Measurements from ENCODE around the gene RCC2.
"Not testable (repeated sequence)": the region's sequence is repeated elsewhere in the genome, so short reads cannot be mapped to it uniquely, and the experiment has no call there.

Gene RCC2

DNA sequence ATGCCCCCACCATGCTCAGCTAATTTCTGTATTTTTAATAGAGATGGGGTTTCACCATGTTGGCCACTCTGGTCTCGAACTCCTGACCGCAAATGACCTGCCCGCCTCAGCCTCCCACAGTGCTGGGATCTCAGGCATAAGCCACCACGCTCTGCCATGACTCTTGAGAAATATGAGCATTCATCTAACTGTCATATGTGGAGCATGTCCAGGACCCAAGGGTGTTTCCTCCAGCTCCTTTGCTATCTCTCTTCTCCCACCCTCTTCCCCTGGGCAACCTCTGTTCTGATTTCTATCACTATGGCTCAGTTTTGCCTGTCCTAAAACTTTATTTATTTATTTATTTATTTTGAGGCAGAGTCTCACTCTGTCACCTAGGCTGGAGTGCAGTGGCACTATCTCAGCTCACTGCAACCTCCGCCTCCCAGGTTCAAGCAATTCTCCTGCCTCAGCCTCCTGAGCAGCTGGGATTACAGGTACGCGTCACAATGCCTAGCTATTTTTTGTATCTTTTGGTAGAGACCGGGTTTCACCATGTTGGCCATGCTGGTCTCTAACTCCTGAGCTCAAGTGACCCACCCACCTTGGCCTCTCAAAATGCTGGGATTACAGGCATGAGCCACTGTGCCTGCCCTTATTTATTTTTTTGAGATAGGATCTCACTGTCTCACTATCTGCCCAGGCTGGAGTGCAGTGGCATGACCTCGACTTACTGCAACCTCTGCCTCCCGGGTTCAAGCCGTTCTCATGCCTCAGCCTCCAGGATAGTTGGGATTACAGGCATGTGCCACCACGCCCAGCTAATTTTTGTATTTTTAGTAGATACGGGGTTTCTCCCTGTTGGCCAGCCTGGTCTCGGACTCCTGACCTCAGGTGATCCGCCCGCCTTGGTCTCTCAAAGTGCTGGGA is 29.1 kb upstream of the RCC2 start:
- not testable (repeated sequence) for H3K27me3 ChIP-seq (ENCODE audit: control insufficient read depth, insufficient read depth, low read length); H3K4me1 ChIP-seq (ENCODE audit: control insufficient read depth, insufficient read depth, low read length); DNase-seq (ENCODE audit: low read depth, low spot score); H3K27ac ChIP-seq (ENCODE audit: low read length); H3K36me3 ChIP-seq (ENCODE audit: control insufficient read depth, insufficient read depth, low read length); H3K4me3 ChIP-seq (ENCODE audit: low read length); H3K9me3 ChIP-seq (ENCODE audit: control insufficient read depth, insufficient read depth, low read length)
- WGBS (ENCODE audit: insufficient coverage, insufficient read length) = no CpG with 5 or more reads among the region's 16 CpGs

DNA sequence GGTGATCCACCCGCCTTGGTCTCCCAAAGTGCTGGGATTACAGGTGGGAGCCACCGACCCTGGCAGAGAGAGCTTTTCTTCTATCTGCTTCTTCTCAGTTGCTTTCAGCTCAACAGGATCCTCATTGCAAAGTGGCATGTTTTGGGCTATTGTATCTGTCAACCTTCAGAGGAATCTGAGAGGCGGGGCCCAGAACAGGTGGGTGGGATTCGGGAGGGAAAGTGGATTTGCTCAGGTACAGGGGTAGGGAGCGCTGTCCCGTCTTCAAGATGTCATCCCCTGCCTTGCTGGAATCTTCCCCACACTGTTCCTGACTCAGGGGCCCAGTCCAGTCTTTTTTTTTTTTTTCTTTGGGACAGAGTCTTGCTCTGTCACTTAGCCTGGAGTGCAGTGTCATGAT is 26.9 kb upstream of the RCC2 start:
- no peaks in the 10 kb centered on the region for H3K9me3 ChIP-seq (ENCODE audit: control insufficient read depth, insufficient read depth, low read length)
- no peak overlapping the region for H3K4me3 ChIP-seq (ENCODE audit: low read length)
- H3K27ac ChIP-seq (ENCODE audit: low read length) = no peak overlapping the region
- no CpG with 5 or more reads among the region's 6 CpGs for WGBS (ENCODE audit: insufficient coverage, insufficient read length)
- no peaks in the 10 kb centered on the region for H3K27me3 ChIP-seq (ENCODE audit: control insufficient read depth, insufficient read depth, low read length)
- H3K36me3 ChIP-seq (ENCODE audit: control insufficient read depth, insufficient read depth, low read length) = no peaks in the 10 kb centered on the region
- DNase-seq (ENCODE audit: low read depth, low spot score) = no peak
- peaks cover 7% of the 10 kb centered on the region for H3K4me1 ChIP-seq (ENCODE audit: control insufficient read depth, insufficient read depth, low read length)

DNA sequence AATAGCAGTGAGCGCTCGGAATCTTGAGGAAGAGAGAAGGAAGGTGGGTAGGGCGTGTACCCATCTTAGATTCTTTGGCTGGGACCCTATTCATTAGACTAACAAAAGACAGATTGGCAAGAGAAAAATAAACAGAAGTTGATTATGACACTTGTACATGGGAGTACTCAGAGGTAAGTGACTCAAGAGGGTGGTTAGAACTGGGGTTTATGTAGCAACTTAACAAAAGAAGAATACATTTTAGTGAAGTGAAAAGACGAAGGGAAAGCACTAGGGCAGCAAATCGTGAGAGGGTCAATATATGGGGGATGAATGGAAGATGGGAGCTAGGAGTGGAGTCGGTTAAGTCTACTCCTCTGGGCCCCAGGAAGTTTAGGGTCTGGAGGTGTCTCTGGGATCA is 25.8 kb upstream of the RCC2 start:
- Histone ChIP-seq H3K27ac (ENCODE audit: low read length) (no peak overlapping the region), H3K4me3 (ENCODE audit: low read length) (no peak overlapping the region), H3K36me3 (ENCODE audit: control insufficient read depth, insufficient read depth, low read length) (no peaks in the 10 kb centered on the region), H3K4me1 (ENCODE audit: control insufficient read depth, insufficient read depth, low read length) (peaks cover 7% of the 10 kb centered on the region), H3K9me3 (ENCODE audit: control insufficient read depth, insufficient read depth, low read length) (no peaks in the 10 kb centered on the region), H3K27me3 (ENCODE audit: control insufficient read depth, insufficient read depth, low read length) (no peaks in the 10 kb centered on the region)
- no peak for DNase-seq (ENCODE audit: low read depth, low spot score)
- no CpG with 5 or more reads among the region's 6 CpGs for WGBS (ENCODE audit: insufficient coverage, insufficient read length)

- no peak for DNase-seq (ENCODE audit: low read depth, low spot score)
- no peaks in the 10 kb centered on the region for H3K9me3 ChIP-seq (ENCODE audit: control insufficient read depth, insufficient read depth, low read length)
- H3K27ac ChIP-seq (ENCODE audit: low read length) = no peak overlapping the region
- H3K4me3 ChIP-seq (ENCODE audit: low read length) = no peak overlapping the region
- no peaks in the 10 kb centered on the region for H3K36me3 ChIP-seq (ENCODE audit: control insufficient read depth, insufficient read depth, low read length)
- H3K27me3 ChIP-seq (ENCODE audit: control insufficient read depth, insufficient read depth, low read length) = no peaks in the 10 kb centered on the region
- H3K4me1 ChIP-seq (ENCODE audit: control insufficient read depth, insufficient read depth, low read length) = peaks cover 5% of the 10 kb centered on the region
These were observed 24.5 kb upstream of the RCC2 start for GRCh38 chr1:17463991-17464390.

- H3K27me3 ChIP-seq (ENCODE audit: control insufficient read depth, insufficient read depth, low read length) = no peaks in the 10 kb centered on the region
- no peak for DNase-seq (ENCODE audit: low read depth, low spot score)
- H3K4me3 ChIP-seq (ENCODE audit: low read length) = no peak overlapping the region
- H3K9me3 ChIP-seq (ENCODE audit: control insufficient read depth, insufficient read depth, low read length) = no peaks in the 10 kb centered on the region
- H3K27ac ChIP-seq (ENCODE audit: low read length) = no peak overlapping the region
- no peaks in the 10 kb centered on the region for H3K36me3 ChIP-seq (ENCODE audit: control insufficient read depth, insufficient read depth, low read length)
- H3K4me1 ChIP-seq (ENCODE audit: control insufficient read depth, insufficient read depth, low read length) = no peaks in the 10 kb centered on the region
- no CpG with 5 or more reads among the region's 5 CpGs for WGBS (ENCODE audit: insufficient coverage, insufficient read length)
These were observed 23.2 kb upstream of the RCC2 start for GRCh38 chr1:17462669-17463068.

DNA sequence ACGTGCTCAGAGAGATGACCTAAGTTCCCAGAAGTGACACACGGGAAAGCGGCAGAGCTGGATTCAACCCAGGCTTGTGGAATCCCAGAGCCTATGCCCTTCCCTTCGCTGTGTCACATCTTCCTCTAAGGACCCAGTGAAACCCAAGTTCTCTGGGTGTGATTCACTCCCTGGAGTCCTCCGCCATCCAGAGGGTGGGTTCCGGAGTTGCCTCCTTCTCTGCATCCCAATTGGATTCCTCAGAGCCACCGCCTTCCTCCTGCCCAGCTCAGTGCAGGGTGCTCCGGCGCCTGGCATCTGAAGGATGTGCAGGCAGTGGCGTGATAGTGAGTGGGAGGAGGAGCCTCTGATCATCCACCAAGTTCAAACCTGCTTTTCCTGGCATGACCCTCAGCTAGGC is 20.7 kb upstream of the RCC2 start:
- no peak overlapping the region for H3K4me3 ChIP-seq (ENCODE audit: low read length)
- no peak for DNase-seq (ENCODE audit: low read depth, low spot score)
- no peaks in the 10 kb centered on the region for H3K36me3 ChIP-seq (ENCODE audit: control insufficient read depth, insufficient read depth, low read length)
- no peak overlapping the region for H3K27ac ChIP-seq (ENCODE audit: low read length)
- H3K9me3 ChIP-seq (ENCODE audit: control insufficient read depth, insufficient read depth, low read length) = no peaks in the 10 kb centered on the region
- no peaks in the 10 kb centered on the region for H3K4me1 ChIP-seq (ENCODE audit: control insufficient read depth, insufficient read depth, low read length)
- H3K27me3 ChIP-seq (ENCODE audit: control insufficient read depth, insufficient read depth, low read length) = no peaks in the 10 kb centered on the region
- WGBS (ENCODE audit: insufficient coverage, insufficient read length) = no CpG with 5 or more reads among the region's 10 CpGs

GRCh38 chr1:17458794-17459193 is 19.3 kb upstream of the RCC2 start:
- WGBS (ENCODE audit: insufficient coverage, insufficient read length) = no CpG with 5 or more reads among the region's 1 CpG
- H3K27ac ChIP-seq (ENCODE audit: low read length) = no peak overlapping the region
- H3K27me3 ChIP-seq (ENCODE audit: control insufficient read depth, insufficient read depth, low read length) = no peaks in the 10 kb centered on the region
- no peaks in the 10 kb centered on the region for H3K9me3 ChIP-seq (ENCODE audit: control insufficient read depth, insufficient read depth, low read length)
- no peaks in the 10 kb centered on the region for H3K36me3 ChIP-seq (ENCODE audit: control insufficient read depth, insufficient read depth, low read length)
- no peak for DNase-seq (ENCODE audit: low read depth, low spot score)
- no peaks in the 10 kb centered on the region for H3K4me1 ChIP-seq (ENCODE audit: control insufficient read depth, insufficient read depth, low read length)
- H3K4me3 ChIP-seq (ENCODE audit: low read length) = no peak overlapping the region

GRCh38 chr1:17452686-17453085 is 13.2 kb upstream of the RCC2 start:
- Histone ChIP-seq H3K4me3 (ENCODE audit: low read length) (no peak overlapping the region), H3K36me3 (ENCODE audit: control insufficient read depth, insufficient read depth, low read length) (no peaks in the 10 kb centered on the region), H3K27me3 (ENCODE audit: control insufficient read depth, insufficient read depth, low read length) (0 out of 2 replicates have a peak, but pooled peaks cover 1% of the 10 kb centered on the region), H3K4me1 (ENCODE audit: control insufficient read depth, insufficient read depth, low read length) (no peaks in the 10 kb centered on the region), H3K27ac (ENCODE audit: low read length) (no peak overlapping the region), H3K9me3 (ENCODE audit: control insufficient read depth, insufficient read depth, low read length) (no peaks in the 10 kb centered on the region)
- no peak for DNase-seq (ENCODE audit: low read depth, low spot score)
- no CpG with 5 or more reads among the region's 4 CpGs for WGBS (ENCODE audit: insufficient coverage, insufficient read length)

DNA sequence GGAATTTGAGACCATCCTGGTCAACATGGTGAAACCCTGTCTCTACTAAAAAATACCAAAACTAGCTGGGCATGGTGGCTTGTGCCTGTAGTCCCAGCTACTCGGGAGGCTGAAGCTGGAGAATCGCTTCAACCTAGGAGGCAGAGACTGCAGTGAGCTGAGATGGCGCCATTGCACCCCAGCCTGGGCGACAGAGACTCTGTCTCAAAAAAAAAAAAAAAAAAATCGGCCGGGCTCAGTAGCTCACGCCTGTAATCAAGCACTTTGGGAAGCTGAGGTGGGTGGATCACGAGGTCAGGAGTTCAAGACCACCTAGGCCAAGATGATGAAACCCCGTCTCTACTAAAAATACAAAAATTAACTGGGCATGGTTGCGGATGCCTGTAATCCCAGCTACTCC is 12.7 kb upstream of the RCC2 start:
- not testable (repeated sequence) for H3K27ac ChIP-seq (ENCODE audit: low read length); DNase-seq (ENCODE audit: low read depth, low spot score); H3K4me1 ChIP-seq (ENCODE audit: control insufficient read depth, insufficient read depth, low read length); H3K27me3 ChIP-seq (ENCODE audit: control insufficient read depth, insufficient read depth, low read length); H3K36me3 ChIP-seq (ENCODE audit: control insufficient read depth, insufficient read depth, low read length); H3K4me3 ChIP-seq (ENCODE audit: low read length); H3K9me3 ChIP-seq (ENCODE audit: control insufficient read depth, insufficient read depth, low read length)
- WGBS (ENCODE audit: insufficient coverage, insufficient read length) = no CpG with 5 or more reads among the region's 10 CpGs

DNA sequence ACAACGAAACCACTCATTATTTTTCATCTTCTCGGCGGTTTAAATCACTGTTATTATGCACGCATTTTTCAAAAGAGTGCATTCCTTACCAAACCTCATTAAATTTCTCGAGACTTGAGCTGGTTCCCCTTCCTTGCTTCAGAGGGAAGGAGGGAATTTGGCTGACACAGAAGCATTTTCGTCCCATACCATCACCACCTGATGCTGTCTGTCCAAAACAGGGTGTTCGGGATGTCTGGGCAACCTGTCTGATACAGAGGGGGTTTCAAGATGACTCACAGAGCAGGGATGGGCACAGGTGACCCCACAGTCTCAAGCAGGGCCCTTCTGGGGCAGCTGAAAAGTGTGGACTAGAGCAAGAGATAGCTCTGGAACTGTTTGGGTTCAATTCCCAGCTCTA is 12.3 kb upstream of the RCC2 start:
- no peaks in the 10 kb centered on the region for H3K4me1 ChIP-seq (ENCODE audit: control insufficient read depth, insufficient read depth, low read length)
- no CpG with 5 or more reads among the region's 7 CpGs for WGBS (ENCODE audit: insufficient coverage, insufficient read length)
- H3K9me3 ChIP-seq (ENCODE audit: control insufficient read depth, insufficient read depth, low read length) = no peaks in the 10 kb centered on the region
- H3K27me3 ChIP-seq (ENCODE audit: control insufficient read depth, insufficient read depth, low read length) = 0 out of 2 replicates have a peak, but pooled peaks cover 1% of the 10 kb centered on the region
- H3K4me3 ChIP-seq (ENCODE audit: low read length) = no peak overlapping the region
- no peak for DNase-seq (ENCODE audit: low read depth, low spot score)
- H3K36me3 ChIP-seq (ENCODE audit: control insufficient read depth, insufficient read depth, low read length) = no peaks in the 10 kb centered on the region
- no peak overlapping the region for H3K27ac ChIP-seq (ENCODE audit: low read length)

DNA sequence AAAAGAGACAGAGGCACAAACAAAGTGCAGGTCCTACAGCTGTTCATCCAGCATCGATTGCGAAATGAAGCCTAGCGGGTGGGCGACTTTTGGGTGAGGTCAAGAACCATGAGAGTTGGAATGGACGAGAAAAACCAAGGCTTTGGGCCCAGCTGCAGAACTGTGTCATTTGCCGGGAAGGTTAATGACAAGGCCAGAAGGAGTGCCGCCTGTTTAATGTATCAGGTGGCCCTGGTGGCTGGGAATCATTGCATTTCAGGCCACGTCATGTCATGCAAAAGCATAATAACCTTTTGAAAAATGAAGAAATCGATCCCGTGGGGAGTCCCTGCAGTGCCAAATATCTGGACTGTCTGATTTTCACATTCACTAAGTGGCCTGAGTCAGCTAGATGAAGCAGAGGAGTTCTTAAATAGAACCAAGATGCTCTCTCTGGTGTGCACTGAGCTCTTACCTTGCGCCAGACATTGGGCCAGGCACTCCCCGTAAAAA is 8.1 kb upstream of the RCC2 start:
- Histone ChIP-seq H3K27me3 (ENCODE audit: control insufficient read depth, insufficient read depth, low read length) (0 out of 2 replicates have a peak, but pooled peaks cover 1% of the 10 kb centered on the region), H3K27ac (ENCODE audit: low read length) (no peak overlapping the region), H3K4me1 (ENCODE audit: control insufficient read depth, insufficient read depth, low read length) (no peaks in the 10 kb centered on the region), H3K9me3 (ENCODE audit: control insufficient read depth, insufficient read depth, low read length) (no peaks in the 10 kb centered on the region), H3K4me3 (ENCODE audit: low read length) (no peak overlapping the region), H3K36me3 (ENCODE audit: control insufficient read depth, insufficient read depth, low read length) (no peaks in the 10 kb centered on the region)
- WGBS (ENCODE audit: insufficient coverage, insufficient read length) = no CpG with 5 or more reads among the region's 12 CpGs
- DNase-seq (ENCODE audit: low read depth, low spot score) = no peak
